Measurements from ENCODE around the gene CDKN1A.

The CDKN1A gene

DNA sequence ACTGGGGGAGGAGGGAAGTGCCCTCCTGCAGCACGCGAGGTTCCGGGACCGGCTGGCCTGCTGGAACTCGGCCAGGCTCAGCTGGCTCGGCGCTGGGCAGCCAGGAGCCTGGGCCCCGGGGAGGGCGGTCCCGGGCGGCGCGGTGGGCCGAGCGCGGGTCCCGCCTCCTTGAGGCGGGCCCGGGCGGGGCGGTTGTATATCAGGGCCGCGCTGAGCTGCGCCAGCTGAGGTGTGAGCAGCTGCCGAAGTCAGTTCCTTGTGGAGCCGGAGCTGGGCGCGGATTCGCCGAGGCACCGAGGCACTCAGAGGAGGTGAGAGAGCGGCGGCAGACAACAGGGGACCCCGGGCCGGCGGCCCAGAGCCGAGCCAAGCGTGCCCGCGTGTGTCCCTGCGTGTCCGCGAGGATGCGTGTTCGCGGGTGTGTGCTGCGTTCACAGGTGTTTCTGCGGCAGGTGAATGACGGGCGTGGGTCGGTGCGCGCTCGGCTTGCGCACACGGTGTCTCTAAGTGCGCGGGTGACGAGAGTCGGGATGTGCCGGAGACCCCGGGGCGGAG lies at the start of gene CDKN1A (continued):
- peak; percentile 97 for TF ChIP-seq ZBTB20 (tag by site-specific recombination; IDR thresholded peaks at IDR 0.05)
- peak; percentile 92 for TF ChIP-seq KLF10 (tag by site-specific recombination; IDR thresholded peaks at IDR 0.05)
- TF ChIP-seq, protein P1, sequence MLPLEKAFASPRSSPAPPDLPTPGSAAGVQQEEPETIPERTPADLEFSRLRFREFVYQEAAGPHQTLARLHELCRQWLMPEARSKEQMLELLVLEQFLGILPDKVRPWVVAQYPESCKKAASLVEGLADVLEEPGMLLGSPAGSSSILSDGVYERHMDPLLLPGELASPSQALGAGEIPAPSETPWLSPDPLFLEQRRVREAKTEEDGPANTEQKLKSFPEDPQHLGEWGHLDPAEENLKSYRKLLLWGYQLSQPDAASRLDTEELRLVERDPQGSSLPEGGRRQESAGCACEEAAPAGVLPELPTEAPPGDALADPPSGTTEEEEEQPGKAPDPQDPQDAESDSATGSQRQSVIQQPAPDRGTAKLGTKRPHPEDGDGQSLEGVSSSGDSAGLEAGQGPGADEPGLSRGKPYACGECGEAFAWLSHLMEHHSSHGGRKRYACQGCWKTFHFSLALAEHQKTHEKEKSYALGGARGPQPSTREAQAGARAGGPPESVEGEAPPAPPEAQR (tag by site-specific recombination; IDR thresholded peaks at IDR 0.05): no peak
- TF ChIP-seq ZNF621 (tag by site-specific recombination; IDR thresholded peaks at IDR 0.05): no peak
- TF ChIP-seq ZNF121 (tag by site-specific recombination; IDR thresholded peaks at IDR 0.05): peak; percentile 16; the same call in 1 of the 2 replicates
- TF ChIP-seq ZNF776 (tag by site-specific recombination; IDR thresholded peaks at IDR 0.05; ENCODE audit: borderline replicate concordance): no peak
- TF ChIP-seq ZNF239 (tag by site-specific recombination; IDR thresholded peaks at IDR 0.05): no peak
- peak; percentile 49; the same call in 1 of the 2 replicates for TF ChIP-seq YY1 (tag by site-specific recombination; IDR thresholded peaks at IDR 0.05)
- TF ChIP-seq SCRT2 (tag by site-specific recombination; IDR thresholded peaks at IDR 0.05): peak; percentile 85
- TF ChIP-seq ZNF214 (tag by site-specific recombination; IDR thresholded peaks at IDR 0.05; ENCODE audit: borderline replicate concordance): no peak
- no peak for TF ChIP-seq ZNF768 (tag by site-specific recombination; IDR thresholded peaks at IDR 0.05)
- TF ChIP-seq ZBTB17 (tag by site-specific recombination; IDR thresholded peaks at IDR 0.05): peak; percentile 64; the same call in 1 of the 2 replicates
- TF ChIP-seq, protein P2, sequence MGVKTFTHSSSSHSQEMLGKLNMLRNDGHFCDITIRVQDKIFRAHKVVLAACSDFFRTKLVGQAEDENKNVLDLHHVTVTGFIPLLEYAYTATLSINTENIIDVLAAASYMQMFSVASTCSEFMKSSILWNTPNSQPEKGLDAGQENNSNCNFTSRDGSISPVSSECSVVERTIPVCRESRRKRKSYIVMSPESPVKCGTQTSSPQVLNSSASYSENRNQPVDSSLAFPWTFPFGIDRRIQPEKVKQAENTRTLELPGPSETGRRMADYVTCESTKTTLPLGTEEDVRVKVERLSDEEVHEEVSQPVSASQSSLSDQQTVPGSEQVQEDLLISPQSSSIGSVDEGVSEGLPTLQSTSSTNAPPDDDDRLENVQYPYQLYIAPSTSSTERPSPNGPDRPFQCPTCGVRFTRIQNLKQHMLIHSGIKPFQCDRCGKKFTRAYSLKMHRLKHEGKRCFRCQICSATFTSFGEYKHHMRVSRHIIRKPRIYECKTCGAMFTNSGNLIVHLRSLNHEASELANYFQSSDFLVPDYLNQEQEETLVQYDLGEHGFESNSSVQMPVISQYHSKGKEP (tag by site-specific recombination; IDR thresholded peaks at IDR 0.05): peak; percentile 80
- no peak for TF ChIP-seq ZNF571 (tag by site-specific recombination; IDR thresholded peaks at IDR 0.05)
- no peak for TF ChIP-seq ZNF292 (tag by site-specific recombination; IDR thresholded peaks at IDR 0.05; ENCODE audit: borderline replicate concordance, low read depth)
- TF ChIP-seq BCL11A (tag by site-specific recombination; IDR thresholded peaks at IDR 0.05; ENCODE audit: low read depth): no peak; the same call in 1 of the 2 replicates
- no peak for TF ChIP-seq ZNF138 (tag by site-specific recombination; IDR thresholded peaks at IDR 0.05; ENCODE audit: borderline replicate concordance)
- TF ChIP-seq ZNF473 (tag by site-specific recombination; IDR thresholded peaks at IDR 0.05): no peak
- TF ChIP-seq, protein P3, sequence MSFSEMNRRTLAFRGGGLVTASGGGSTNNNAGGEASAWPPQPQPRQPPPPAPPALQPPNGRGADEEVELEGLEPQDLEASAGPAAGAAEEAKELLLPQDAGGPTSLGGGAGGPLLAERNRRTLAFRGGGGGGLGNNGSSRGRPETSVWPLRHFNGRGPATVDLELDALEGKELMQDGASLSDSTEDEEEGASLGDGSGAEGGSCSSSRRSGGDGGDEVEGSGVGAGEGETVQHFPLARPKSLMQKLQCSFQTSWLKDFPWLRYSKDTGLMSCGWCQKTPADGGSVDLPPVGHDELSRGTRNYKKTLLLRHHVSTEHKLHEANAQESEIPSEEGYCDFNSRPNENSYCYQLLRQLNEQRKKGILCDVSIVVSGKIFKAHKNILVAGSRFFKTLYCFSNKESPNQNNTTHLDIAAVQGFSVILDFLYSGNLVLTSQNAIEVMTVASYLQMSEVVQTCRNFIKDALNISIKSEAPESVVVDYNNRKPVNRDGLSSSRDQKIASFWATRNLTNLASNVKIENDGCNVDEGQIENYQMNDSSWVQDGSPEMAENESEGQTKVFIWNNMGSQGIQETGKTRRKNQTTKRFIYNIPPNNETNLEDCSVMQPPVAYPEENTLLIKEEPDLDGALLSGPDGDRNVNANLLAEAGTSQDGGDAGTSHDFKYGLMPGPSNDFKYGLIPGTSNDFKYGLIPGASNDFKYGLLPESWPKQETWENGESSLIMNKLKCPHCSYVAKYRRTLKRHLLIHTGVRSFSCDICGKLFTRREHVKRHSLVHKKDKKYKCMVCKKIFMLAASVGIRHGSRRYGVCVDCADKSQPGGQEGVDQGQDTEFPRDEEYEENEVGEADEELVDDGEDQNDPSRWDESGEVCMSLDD (tag by site-specific recombination; IDR thresholded peaks at IDR 0.05): no peak; the same call in 1 of the 2 replicates
- 0 out of 2 replicates have a peak, but pooled peaks have one; percentile 56 for TF ChIP-seq ZBTB7A (tag by site-specific recombination; IDR thresholded peaks at IDR 0.05; ENCODE audit: low read depth)
- TF ChIP-seq ZNF266 (tag by site-specific recombination; IDR thresholded peaks at IDR 0.05; ENCODE audit: low read depth): 0 out of 2 replicates have a peak, but pooled peaks have one; percentile 6
- TF ChIP-seq INSM2 (tag by site-specific recombination; IDR thresholded peaks at IDR 0.05): no peak
- peak; percentile 72; the same call in 1 of the 2 replicates for TF ChIP-seq ZNF184 (tag by site-specific recombination; IDR thresholded peaks at IDR 0.05)
- TF ChIP-seq SETDB1 (IDR thresholded peaks at IDR 0.05; ENCODE audit: insufficient read length, low read length): no peak
- TF ChIP-seq SP7 (tag by site-specific recombination; IDR thresholded peaks at IDR 0.05): peak; percentile 55; the same call in 1 of the 2 replicates
- peak; percentile 75 for TF ChIP-seq SP3 (tag by site-specific recombination; IDR thresholded peaks at IDR 0.05)
- TF ChIP-seq ZNF645 (tag by site-specific recombination; IDR thresholded peaks at IDR 0.05): no peak
- TF ChIP-seq SP2 (tag by site-specific recombination; IDR thresholded peaks at IDR 0.05): peak; percentile 61
- no peak for TF ChIP-seq ZNF112 (tag by site-specific recombination; IDR thresholded peaks at IDR 0.05)
- peak; percentile 74 for TF ChIP-seq ZEB2 (tag by site-specific recombination; IDR thresholded peaks at IDR 0.05)
- TF ChIP-seq, protein P4, sequence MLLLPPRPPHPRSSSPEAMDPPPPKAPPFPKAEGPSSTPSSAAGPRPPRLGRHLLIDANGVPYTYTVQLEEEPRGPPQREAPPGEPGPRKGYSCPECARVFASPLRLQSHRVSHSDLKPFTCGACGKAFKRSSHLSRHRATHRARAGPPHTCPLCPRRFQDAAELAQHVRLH (tag by site-specific recombination; IDR thresholded peaks at IDR 0.05): no peak
- 0 out of 2 replicates have a peak, but pooled peaks have one; percentile 28 for TF ChIP-seq ZNF433 (tag by site-specific recombination; IDR thresholded peaks at IDR 0.05; ENCODE audit: low read depth)
